Esophagus muscularis mucosa (tissue), 3 donors: Measurements from ENCODE around the gene SRSF3.

Experiments
- POLR2A ChIP-seq: fragments of 450-650 bp; IDR thresholded peaks from one replicate; pipeline ENCODE4 v1.6.1; 2017; ENCODE audit warnings: antibody characterized with exemption, moderate library complexity, mild to moderate bottlenecking, low read depth
- POLR2AphosphoS5 ChIP-seq, 2 donors: sonication (generic); formaldehyde crosslinking; IDR thresholded peaks; one replicate each; pipeline ENCODE4 v1.6.1; 2017; ENCODE audit warnings: antibody characterized with exemption in 2 of 2
- TF ChIP-seq, protein P1 (sequence below), 3 experiments: fragments of 200-600 bp in 2 of 3; fragments of 450-650 bp in 1 of 3; sonication (generic) in 2 of 3; IDR thresholded peaks; one replicate each; pipeline ENCODE4 v1.5.1; 2017 to 2019; ENCODE audit warnings: antibody characterized with exemption in 3 of 3, mild to moderate bottlenecking in 2 of 3, moderate library complexity in 1 of 3

DNA sequence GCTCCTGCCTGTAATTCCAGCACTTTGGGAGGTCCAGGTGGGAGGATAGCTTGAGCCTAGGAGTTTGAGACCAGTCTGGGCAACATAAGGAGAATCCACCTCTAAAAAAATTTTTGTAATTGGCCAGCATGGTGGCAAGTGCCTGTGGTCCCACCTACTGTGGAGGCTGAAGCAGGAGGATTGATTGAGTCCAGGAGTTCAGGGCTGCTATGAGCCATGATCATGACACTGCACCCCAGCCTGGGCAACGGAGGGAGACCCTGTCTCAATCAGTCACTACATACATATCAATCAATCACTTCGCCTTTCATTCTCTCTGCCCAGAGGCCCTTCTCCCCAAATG is 45.8 kb upstream of the SRSF3 start:
- TF ChIP-seq, protein P1, sequence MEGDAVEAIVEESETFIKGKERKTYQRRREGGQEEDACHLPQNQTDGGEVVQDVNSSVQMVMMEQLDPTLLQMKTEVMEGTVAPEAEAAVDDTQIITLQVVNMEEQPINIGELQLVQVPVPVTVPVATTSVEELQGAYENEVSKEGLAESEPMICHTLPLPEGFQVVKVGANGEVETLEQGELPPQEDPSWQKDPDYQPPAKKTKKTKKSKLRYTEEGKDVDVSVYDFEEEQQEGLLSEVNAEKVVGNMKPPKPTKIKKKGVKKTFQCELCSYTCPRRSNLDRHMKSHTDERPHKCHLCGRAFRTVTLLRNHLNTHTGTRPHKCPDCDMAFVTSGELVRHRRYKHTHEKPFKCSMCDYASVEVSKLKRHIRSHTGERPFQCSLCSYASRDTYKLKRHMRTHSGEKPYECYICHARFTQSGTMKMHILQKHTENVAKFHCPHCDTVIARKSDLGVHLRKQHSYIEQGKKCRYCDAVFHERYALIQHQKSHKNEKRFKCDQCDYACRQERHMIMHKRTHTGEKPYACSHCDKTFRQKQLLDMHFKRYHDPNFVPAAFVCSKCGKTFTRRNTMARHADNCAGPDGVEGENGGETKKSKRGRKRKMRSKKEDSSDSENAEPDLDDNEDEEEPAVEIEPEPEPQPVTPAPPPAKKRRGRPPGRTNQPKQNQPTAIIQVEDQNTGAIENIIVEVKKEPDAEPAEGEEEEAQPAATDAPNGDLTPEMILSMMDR (IDR thresholded peaks at IDR 0.05): no peak
- no peak for TF ChIP-seq POLR2A
- TF ChIP-seq POLR2AphosphoS5 (IDR thresholded peaks at IDR 0.05): no peak
